Effector memory CD4-positive, alpha-beta T cell (primary cell): ENCODE measurements around the gene SFPQ.

Experiments used
- DNase-seq, 3 donors: peaks; one replicate each; pipeline ENCODE4 v3.0.0-alpha.2; 2020
- H3K27ac ChIP-seq: 2 replicates; pipeline ENCODE4 v1.7.0; 2013; ENCODE audit warnings: mild to moderate bottlenecking, low read length, moderate library complexity; ENCODE audit not compliant: insufficient read depth, poor library complexity, severe bottlenecking
- H3K27me3 ChIP-seq: replicated peaks from 2 replicates; pipeline ENCODE4 v1.7.0; 2013; ENCODE audit warnings: mild to moderate bottlenecking, low read length; ENCODE audit not compliant: insufficient read depth, control insufficient read depth, poor library complexity, severe bottlenecking
- H3K36me3 ChIP-seq: 2 replicates; pipeline ENCODE4 v1.7.0; 2013; ENCODE audit warnings: mild to moderate bottlenecking, low read length, moderate library complexity; ENCODE audit not compliant: control insufficient read depth, insufficient read depth
- H3K4me1 ChIP-seq: 2 replicates; pipeline ENCODE4 v1.7.0; 2013; ENCODE audit warnings: low read length, mild to moderate bottlenecking; ENCODE audit not compliant: control insufficient read depth, insufficient read depth, poor library complexity, severe bottlenecking
- H3K4me3 ChIP-seq: 2 replicates; pipeline ENCODE4 v1.7.0; 2013; ENCODE audit warnings: low read length, low read depth, mild to moderate bottlenecking; ENCODE audit not compliant: insufficient read depth, poor library complexity, severe bottlenecking
- H3K9me3 ChIP-seq: 2 replicates; pipeline ENCODE4 v1.7.0; 2013; ENCODE audit warnings: mild to moderate bottlenecking, low read length, moderate library complexity; ENCODE audit not compliant: control insufficient read depth

SFPQ gene

GRCh38 chr1:35187816-35188342 is 5.1 kb downstream of the SFPQ start:
- Histone ChIP-seq H3K27ac (no peak overlapping the region), H3K36me3 (peaks cover 87% of the 10 kb centered on the region)
- DNase-seq = no peak

GRCh38 chr1:35186239-35186638 is 6.7 kb downstream of the SFPQ start:
- no peak for DNase-seq
- peaks cover 36% of the 10 kb centered on the region for H3K4me1 ChIP-seq

More at GRCh38 chr1:35187816-35188342, 5.1 kb downstream of the SFPQ start:
- H3K4me3 ChIP-seq = no peak overlapping the region
- peaks cover 36% of the 10 kb centered on the region for H3K4me1 ChIP-seq
- H3K9me3 ChIP-seq = no peaks in the 10 kb centered on the region
- no peaks in the 10 kb centered on the region for H3K27me3 ChIP-seq

GRCh38 chr1:35185200-35185599 is 7.7 kb downstream of the SFPQ start:
- H3K9me3 ChIP-seq = no peaks in the 10 kb centered on the region
- H3K36me3 ChIP-seq = peaks cover 99% of the 10 kb centered on the region
- no peak for DNase-seq
- peaks cover 33% of the 10 kb centered on the region for H3K4me1 ChIP-seq
- H3K4me3 ChIP-seq = no peak overlapping the region
- no peaks in the 10 kb centered on the region for H3K27me3 ChIP-seq
- no peak overlapping the region for H3K27ac ChIP-seq

More at GRCh38 chr1:35186239-35186638, 6.7 kb downstream of the SFPQ start:
- Histone ChIP-seq H3K27me3 (no peaks in the 10 kb centered on the region), H3K27ac (no peak overlapping the region), H3K36me3 (peaks cover 98% of the 10 kb centered on the region), H3K4me3 (no peak overlapping the region), H3K9me3 (no peaks in the 10 kb centered on the region)

DNA sequence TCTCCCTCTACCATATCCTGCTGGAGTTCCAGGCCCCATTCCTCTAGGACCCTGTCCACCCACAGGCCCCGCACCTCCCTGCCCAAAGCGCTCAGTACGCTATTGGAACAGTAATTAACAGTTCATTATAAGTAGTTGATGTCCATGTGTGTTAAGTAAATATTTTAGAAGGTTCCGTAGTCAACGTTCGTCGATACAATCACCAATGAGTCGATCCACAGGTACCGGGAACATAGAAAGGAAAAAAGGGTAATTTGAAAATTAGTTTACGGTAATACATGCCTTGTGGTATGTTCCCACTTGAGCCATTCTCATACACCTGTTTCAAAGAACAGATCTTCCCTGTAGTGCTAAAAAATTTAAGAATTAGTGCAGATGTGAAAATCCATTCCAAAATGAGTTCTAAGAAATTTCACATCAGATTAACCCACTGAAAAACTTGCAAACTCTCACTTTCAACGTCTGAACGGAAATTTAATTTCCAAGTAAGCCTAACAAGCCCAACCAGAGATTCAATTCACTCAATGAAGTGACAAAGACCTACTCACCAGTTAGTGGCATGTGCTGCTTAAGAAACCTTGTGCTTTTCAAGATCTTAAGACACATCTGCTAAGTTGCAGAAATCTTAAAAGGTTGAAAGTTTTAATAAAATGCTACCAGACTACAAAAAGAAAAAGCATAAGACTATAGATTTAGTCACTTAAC is 8.3 kb downstream of the SFPQ start:
- peaks cover 27% of the 10 kb centered on the region for H3K4me1 ChIP-seq
- H3K36me3 ChIP-seq = peaks cover 99% of the 10 kb centered on the region
- H3K27me3 ChIP-seq = no peaks in the 10 kb centered on the region
- H3K9me3 ChIP-seq = no peaks in the 10 kb centered on the region
- DNase-seq = no peak
- no peak overlapping the region for H3K4me3 ChIP-seq
- no peak overlapping the region for H3K27ac ChIP-seq

DNA sequence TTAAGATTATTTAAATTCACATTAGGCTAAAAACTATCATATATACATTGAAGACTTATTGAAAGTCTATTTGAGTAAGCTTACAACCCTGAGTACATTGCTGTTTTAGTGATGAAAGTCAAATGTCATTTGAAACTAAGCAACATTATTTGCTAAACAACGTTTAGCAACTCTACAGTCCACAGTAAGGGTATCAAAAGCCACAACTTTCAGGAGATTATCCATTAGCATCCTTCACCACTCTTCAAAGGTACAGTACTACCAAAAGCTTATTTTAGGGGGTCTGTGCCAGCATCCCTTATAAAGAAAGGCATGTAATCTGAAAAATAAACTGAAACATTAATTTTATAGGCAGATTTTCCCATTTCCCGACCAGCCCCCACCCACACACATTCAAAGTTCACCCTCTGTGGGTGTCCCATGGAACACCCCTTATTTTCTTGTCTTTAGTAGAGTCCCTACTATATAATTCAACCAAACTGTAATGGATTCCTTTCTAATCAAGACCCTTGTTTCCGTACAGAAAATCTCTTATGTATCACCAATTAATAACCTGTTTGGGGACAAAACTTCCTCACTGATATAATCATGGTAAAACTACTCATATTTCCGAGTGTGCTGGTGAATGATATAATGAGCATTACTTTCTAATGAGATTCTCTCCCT is 11.0 kb downstream of the SFPQ start:
- no peak overlapping the region for H3K4me3 ChIP-seq
- no peaks in the 10 kb centered on the region for H3K27me3 ChIP-seq
- DNase-seq = no peak
- no peak overlapping the region for H3K27ac ChIP-seq
- H3K9me3 ChIP-seq = no peaks in the 10 kb centered on the region
- H3K36me3 ChIP-seq = peaks cover 98% of the 10 kb centered on the region
- H3K4me1 ChIP-seq = peaks cover 17% of the 10 kb centered on the region

- H3K27ac ChIP-seq = no peak overlapping the region
- no peak overlapping the region for H3K4me3 ChIP-seq
- peaks cover 96% of the 10 kb centered on the region for H3K36me3 ChIP-seq
- H3K9me3 ChIP-seq = no peaks in the 10 kb centered on the region
- H3K4me1 ChIP-seq = peaks cover 13% of the 10 kb centered on the region
- DNase-seq = no peak
- H3K27me3 ChIP-seq = no peaks in the 10 kb centered on the region
Observed at GRCh38 chr1:35180776-35181374, 12.1 kb downstream of the SFPQ start.

DNA sequence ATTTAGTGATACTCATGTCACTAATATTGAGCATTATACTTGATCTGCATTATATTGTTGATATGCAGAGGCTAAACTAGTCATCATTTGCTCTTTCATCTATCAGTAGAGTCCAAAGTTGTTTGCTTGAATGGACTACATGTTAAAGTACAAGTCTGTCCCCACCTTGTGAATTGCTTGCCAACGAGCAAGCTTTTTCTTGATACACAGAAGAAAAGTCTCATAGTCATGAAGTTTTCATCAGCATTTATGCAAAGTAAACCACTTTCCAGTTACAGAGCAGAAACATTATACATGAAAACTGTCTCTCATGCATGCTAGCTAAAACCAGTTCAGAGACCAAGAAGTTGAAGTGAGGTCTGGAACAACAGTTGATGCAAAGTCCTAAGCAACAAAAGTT is 13.0 kb downstream of the SFPQ start:
- no peak for DNase-seq
- Histone ChIP-seq H3K27ac (no peak overlapping the region), H3K36me3 (peaks cover 96% of the 10 kb centered on the region), H3K4me1 (peaks cover 6% of the 10 kb centered on the region), H3K9me3 (no peaks in the 10 kb centered on the region), H3K27me3 (no peaks in the 10 kb centered on the region), H3K4me3 (no peak overlapping the region)

DNA sequence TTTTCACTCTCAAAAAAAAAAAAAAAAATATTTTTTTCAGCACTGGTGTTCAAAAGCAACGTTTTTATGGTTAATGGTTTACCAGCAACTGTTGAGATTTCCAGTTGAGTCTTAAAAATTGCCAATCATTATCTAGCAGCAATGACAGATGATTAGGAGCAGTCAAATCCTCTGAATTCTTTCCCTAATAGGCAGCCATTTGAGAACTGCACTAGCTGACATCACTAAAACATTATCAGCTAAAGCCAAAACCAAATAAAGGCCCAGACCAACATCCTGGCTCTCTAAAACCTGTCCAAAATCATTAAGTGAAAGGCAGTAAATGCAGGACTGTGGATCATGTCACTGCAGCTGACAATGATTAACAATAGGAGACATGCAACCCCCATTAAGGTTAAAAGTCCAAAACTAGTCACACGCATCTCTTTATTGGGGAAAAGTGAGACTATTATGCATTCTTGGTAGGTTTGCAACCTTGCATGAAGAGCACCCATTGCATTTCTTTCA is 14.0 kb downstream of the SFPQ start:
- Histone ChIP-seq H3K27ac (no peak overlapping the region), H3K4me1 (peaks cover 6% of the 10 kb centered on the region), H3K27me3 (no peaks in the 10 kb centered on the region), H3K4me3 (no peak overlapping the region), H3K36me3 (peaks cover 87% of the 10 kb centered on the region), H3K9me3 (no peaks in the 10 kb centered on the region)
- DNase-seq = no peak

DNA sequence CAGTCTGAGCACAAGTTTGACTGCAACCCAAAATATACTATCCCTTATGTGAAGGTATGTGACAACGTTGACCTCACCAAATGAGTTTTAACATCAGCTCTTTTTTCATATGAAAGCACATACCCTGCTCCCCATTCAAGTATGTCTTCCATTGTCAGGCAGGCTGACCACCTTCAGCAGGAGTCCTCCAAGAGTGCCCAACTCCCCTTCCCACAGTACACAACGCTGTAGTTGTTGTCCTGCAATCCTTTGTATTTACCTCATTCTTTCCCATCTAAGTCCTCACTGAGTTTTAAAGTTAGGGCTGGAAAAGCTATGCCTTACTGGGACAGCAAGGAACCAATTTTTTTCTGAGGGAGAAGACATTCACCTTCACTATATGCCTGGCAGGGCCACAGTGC is 14.7 kb downstream of the SFPQ start:
- H3K27ac ChIP-seq = no peak overlapping the region
- H3K36me3 ChIP-seq = peaks cover 81% of the 10 kb centered on the region
- DNase-seq = no peak

More for the DNA sequence above, 14.7 kb downstream of the SFPQ start:
- no peaks in the 10 kb centered on the region for H3K27me3 ChIP-seq
- H3K9me3 ChIP-seq = no peaks in the 10 kb centered on the region
- H3K4me1 ChIP-seq = peaks cover 6% of the 10 kb centered on the region
- no peak overlapping the region for H3K4me3 ChIP-seq
